22Rv1 (cell line): Measurements from ENCODE around the gene TPI1.

Experiments used
- H3K27ac ChIP-seq: fragments of 450-650 bp; 2 replicates; pipeline ENCODE4 v1.5.1; 2017
- CTCF ChIP-seq: fragments of 450-650 bp; IDR thresholded peaks from 2 replicates; pipeline ENCODE4 v1.5.1; 2017; ENCODE audit warnings: mild to moderate bottlenecking
- ZFX ChIP-seq: fragments of 450-650 bp; IDR thresholded peaks from 2 replicates; pipeline ENCODE4 v1.6.1; 2017; ENCODE audit warnings: antibody characterized with exemption, borderline replicate concordance

TPI1 gene

DNA sequence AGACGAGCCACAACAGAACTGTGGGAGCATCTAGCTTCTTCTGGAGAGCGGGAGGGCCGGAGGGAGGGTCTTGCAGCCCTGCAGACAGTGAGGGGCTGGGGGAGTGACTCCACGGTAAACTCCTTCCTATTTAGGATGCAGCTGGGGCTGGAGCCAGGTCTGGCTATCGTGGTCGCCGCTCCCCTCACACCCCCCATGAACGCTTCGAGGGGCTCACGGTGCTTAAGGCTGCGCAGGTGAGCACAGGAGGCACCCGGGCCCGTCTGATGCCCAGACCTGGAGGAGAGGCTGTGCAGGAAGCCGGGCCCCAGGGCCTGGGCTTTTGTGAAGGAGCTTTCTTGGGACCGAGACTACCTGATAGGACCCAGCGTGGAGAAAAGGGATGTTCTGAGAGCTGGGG, 30.5 kb upstream of the TPI1 start:
- peak overlapping the region; percentile 25; the same call in 1 of the 2 replicates for H3K27ac ChIP-seq

GRCh38 chr12:6837370-6838060, 29.8 kb upstream of the TPI1 start:
- TF ChIP-seq CTCF (no peak), ZFX (no peak)

More for the DNA sequence above, 30.5 kb upstream of the TPI1 start:
- no peak for TF ChIP-seq CTCF
- no peak for TF ChIP-seq ZFX

GRCh38 chr12:6838854-6839253, 28.5 kb upstream of the TPI1 start:
- H3K27ac ChIP-seq: no peak overlapping the region
- TF ChIP-seq CTCF: no peak
- TF ChIP-seq ZFX: no peak

More at GRCh38 chr12:6837370-6838060, 29.8 kb upstream of the TPI1 start:
- no peak overlapping the region for H3K27ac ChIP-seq

DNA sequence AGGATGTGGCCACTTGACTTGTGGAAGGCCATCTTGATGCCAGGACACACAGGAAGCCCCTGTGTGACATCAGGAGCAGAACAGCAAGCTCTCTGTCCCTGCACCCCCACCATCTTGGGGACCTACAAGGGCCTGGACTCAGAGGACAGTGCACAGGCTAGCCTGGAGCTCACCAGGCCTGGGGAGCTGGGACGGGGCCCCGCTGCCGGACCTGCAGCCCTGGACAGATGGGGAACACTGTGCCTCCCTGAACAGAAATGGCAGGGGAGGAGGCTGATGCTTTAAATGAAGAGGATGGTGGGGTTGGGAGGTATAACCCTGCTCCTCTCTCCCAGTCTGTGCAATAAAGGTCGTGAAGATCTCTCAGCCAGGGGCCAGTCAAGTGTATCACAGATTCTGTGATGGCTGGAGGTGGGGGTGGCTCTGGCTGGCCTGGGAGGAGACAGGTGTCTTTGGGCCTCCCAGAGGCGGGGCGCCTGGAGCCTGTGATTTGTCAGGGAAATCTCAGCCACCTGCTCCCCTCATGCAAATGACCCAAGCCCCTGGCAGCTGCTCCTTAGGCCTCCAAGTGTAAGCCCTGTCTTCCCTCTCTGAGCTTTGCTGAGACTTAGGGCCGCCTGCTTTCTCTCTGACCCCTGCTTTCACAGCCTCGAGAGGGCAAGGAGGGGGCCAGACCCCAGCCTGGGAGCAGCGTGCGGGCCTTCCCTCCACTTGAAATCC, 27.7 kb upstream of the TPI1 start:
- H3K27ac ChIP-seq: no peak overlapping the region
- no peak for TF ChIP-seq CTCF
- no peak for TF ChIP-seq ZFX

GRCh38 chr12:6840330-6840729, 27.0 kb upstream of the TPI1 start:
- no peak for TF ChIP-seq ZFX
- TF ChIP-seq CTCF: no peak
- H3K27ac ChIP-seq: no peak overlapping the region

DNA sequence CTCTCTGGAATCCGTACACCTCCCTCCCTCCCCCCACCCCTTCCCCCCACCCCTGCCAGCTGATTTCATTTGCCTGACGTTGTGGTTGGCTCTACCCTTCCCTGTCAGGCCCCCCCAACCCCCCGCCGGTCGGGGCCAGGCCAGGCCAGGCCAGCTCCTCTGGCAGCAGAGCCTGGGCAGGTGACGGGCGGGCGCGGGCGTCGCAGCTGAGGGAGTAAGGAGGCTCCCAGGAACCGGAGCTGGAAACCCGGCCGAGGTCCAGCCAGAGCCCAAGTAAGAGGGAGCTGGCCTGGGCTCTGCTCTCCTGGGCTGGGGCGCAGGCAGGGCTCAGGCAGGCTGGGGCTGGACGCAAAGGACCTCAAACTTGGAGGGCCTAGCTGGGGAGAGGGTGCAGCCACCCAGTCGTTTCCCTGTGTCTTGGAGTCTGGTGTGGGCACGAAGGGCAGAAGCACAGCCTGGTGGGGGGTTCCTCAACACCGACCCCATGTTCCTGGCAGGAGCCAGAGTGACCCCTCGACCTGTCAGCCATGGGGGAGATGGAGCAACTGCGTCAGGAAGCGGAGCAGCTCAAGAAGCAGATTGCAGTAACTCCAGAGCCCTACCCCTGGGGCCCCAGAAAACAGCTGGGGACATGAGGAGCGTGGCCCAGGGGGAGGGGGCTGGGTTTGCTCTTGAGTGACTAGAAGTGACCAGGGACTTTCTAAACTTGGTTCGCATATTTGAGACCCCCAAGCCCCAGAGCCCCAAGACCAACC, 26.4 kb upstream of the TPI1 start, which contains the start of gene GNB3:
Gene GNB3, plus strand, starts transcription at position 165 of the 755 bp plus-strand sequence. Its CDS starts 363 bp downstream, at position 528.
- H3K27ac ChIP-seq: peak within 1 kb of the TSS; percentile 32; the same call in 1 of the 2 replicates
- TF ChIP-seq ZFX (no peak), CTCF (no peak)

DNA sequence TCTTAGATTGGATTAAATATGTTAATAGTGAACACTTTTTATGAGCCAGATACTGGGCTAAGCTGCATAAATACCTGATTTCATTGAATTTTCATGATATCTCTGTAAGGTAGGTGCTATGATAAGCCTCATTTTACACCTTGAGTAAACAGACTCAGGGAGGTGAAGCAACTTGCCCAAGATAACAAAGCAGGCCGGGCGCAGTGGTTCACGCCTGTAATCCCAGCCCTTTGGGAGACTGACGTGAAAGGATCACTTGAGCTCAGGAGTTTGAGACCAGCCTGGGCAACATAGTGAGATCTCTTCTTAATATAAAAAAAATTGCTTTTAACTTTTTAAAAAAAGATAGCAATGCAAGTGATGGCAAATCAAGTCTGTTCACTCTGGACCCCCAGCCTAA, 25.3 kb upstream of the TPI1 start:
- TF ChIP-seq CTCF: no peak
- TF ChIP-seq ZFX: no peak
- peak overlapping the region; percentile 32; the same call in 1 of the 2 replicates for H3K27ac ChIP-seq
